HepG2 (cell line): ENCODE measurements around the gene PBX1. TPM values are rescaled to one million over a fixed set of nuclear protein-coding genes. Genes with fewer than 3 reads are reported as not detected.

Experiments used
- ATAC-seq: fragments of 200-7000 bp; cut with Tn5 transposase; 3 replicates; pipeline ENCODE4 v1.9.1; 2020; ENCODE audit warnings: mild to moderate bottlenecking, moderate library complexity
- BruUV-seq: library from RNA; stranded (reverse); fragments of 400-500 nt; replicated peaks from 2 replicates; lab custom pipeline; 2021; lab: Mats Ljungman, UMichigan
- CTCF ChIA-PET: fragments of 300-600 bp; formaldehyde crosslinking; extraction: SDS; loops from one replicate; lab custom pipeline; 2021; ENCODE audit warnings: low total read pairs, inconsistent platforms, low intra/inter-chr PET ratio; lab: Yijun Ruan, JAX
- POLR2A ChIA-PET: fragments of 350-600 bp; sonication (Branson Sonifier 250); formaldehyde crosslinking; loops from one replicate; lab custom pipeline; 2020; ENCODE audit warnings: antibody characterized with exemption, inconsistent platforms; lab: Yijun Ruan, JAX
- DNase-seq: peaks from one replicate; pipeline ENCODE4 v3.0.0-alpha.2; 2015; ENCODE audit warnings: low spot score
- FAIRE-seq: peaks from 3 replicates; lab custom pipeline; 2011; peaks lifted over from hg19 to GRCh38; lab: Jason Lieb, UNC
- H2AFZ ChIP-seq: one replicate; pipeline ENCODE4 v1.6.1; 2011; ENCODE audit warnings: low read length, inconsistent platforms
- H3K27ac ChIP-seq: fragments of 300-600 bp; 3 replicates; pipeline ENCODE4 v1.8.0; 2011; ENCODE audit warnings: mixed run types, mild to moderate bottlenecking, mixed read lengths, low read length, inconsistent platforms; ENCODE audit not compliant: insufficient read depth; ENCODE audit errors: extremely low read length
- H3K27me3 ChIP-seq, 2 experiments: fragments of 200-600 bp in 1 of 2; 2 replicates in 1 of 2; 3 replicates in 1 of 2; pipeline versions ENCODE4 v1.6.0 to v1.8.0; 2011; ENCODE audit warnings: low read length in 2 of 2, mild to moderate bottlenecking in 2 of 2, moderate library complexity in 2 of 2, inconsistent platforms in 1 of 2; ENCODE audit not compliant: insufficient read depth in 2 of 2, control insufficient read depth in 1 of 2
- H3K36me3 ChIP-seq, 2 experiments: fragments of 200-600 bp in 1 of 2; replicated peaks in 1 of 2; 2 replicates in 1 of 2; 3 replicates in 1 of 2; pipeline versions ENCODE4 v1.5.1 to v1.8.0; 2011; ENCODE audit warnings: low read length in 2 of 2, inconsistent platforms in 1 of 2; ENCODE audit not compliant: insufficient read depth in 2 of 2, control insufficient read depth in 1 of 2
- H3K4me1 ChIP-seq: 2 replicates; pipeline ENCODE4 v1.5.1; 2012; ENCODE audit warnings: low read length, inconsistent platforms; ENCODE audit not compliant: insufficient read depth
- H3K4me2 ChIP-seq: 2 replicates; pipeline ENCODE4 v1.6.0; 2011; ENCODE audit warnings: low read depth, low read length, inconsistent platforms
- H3K4me3 ChIP-seq, 3 experiments: fragments of 200-600 bp in 1 of 3; sonication (generic), shearing (Covaris generic) in 1 of 3; replicated peaks in 1 of 3; 2 replicates each; pipeline ENCODE4 v1.5.1; 2011 to 2016; ENCODE audit warnings: low read length in 3 of 3, inconsistent platforms in 2 of 3, low read depth in 2 of 3, mild to moderate bottlenecking in 2 of 3, control low read depth in 1 of 3, mixed read lengths in 1 of 3; ENCODE audit not compliant: insufficient read depth in 1 of 3
- H3K79me2 ChIP-seq: one replicate; pipeline ENCODE4 v1.6.1; 2011; ENCODE audit warnings: low read length, inconsistent platforms; ENCODE audit not compliant: insufficient read depth
- H3K9ac ChIP-seq: 2 replicates; pipeline ENCODE4 v1.6.0; 2011; ENCODE audit warnings: mild to moderate bottlenecking, low read depth, low read length, inconsistent platforms; ENCODE audit not compliant: insufficient read depth
- H3K9me3 ChIP-seq: 2 replicates; pipeline ENCODE4 v1.5.1; 2012; ENCODE audit warnings: mild to moderate bottlenecking, low read length
- H4K20me1 ChIP-seq: 2 replicates; pipeline ENCODE4 v1.6.0; 2011; ENCODE audit warnings: inconsistent platforms, mild to moderate bottlenecking, low read length, moderate library complexity; ENCODE audit not compliant: insufficient read depth
- AHR ChIP-seq: IDR thresholded peaks from 2 replicates; pipeline ENCODE4 v1.6.1; 2018; ENCODE audit warnings: missing genetic modification reagents, missing compliant biosample characterization
- BHLHE40 ChIP-seq: IDR thresholded peaks from 2 replicates; pipeline ENCODE4 v1.6.1; 2011; ENCODE audit warnings: low read length, improper control_type of control experiment
- WGBS: methylation state at CpG from one replicate; pipeline ENCODE4 v1.1.6; 2017; ENCODE audit warnings: low lambda C conversion rate; 5-methylcytosine and 5-hydroxymethylcytosine counted together
- in situ Hi-C: cut with HindIII; loops from 2 replicates; pipeline ENCODE4 v1.10.0; 2017; ENCODE audit warnings: low pct_unique_long_range_greater_than_20kb; ENCODE audit not compliant: extremely low pct_ligation_motif_present
- intact Hi-C: fragments of 100-400 bp; cut with micrococcal nuclease; formaldehyde crosslinking; loops from one replicate; pipeline ENCODE4 v1.10.0; 2022; ENCODE audit not compliant: unreplicated experiment
- polyA plus RNA-seq, 8 experiments: library from polyadenylated mRNA; depleted of rRNA in 3 of 8; stranded (reverse) in 7 of 8; unstranded in 1 of 8; fragments of >200 nt; fragmentation: Illumina TruSeq in 4 of 8; extraction: Trizol in 4 of 8; gene quantifications; 2 replicates each; pipeline versions ENCODE4 v1.2.1 to v1.2.3, GENCODE V29; 2011 to 2016; ENCODE audit warnings: low read depth in 4 of 8, missing spikeins in 1 of 8, mixed read lengths in 1 of 8; ENCODE audit not compliant: insufficient read depth in 1 of 8
- total RNA-seq, 5 experiments: library from RNA; depleted of rRNA; stranded (reverse); fragments of >200 nt; fragmentation: Illumina TruSeq; extraction: Trizol; gene quantifications; 2 replicates each; pipeline ENCODE4 v1.2.3, GENCODE V29; 2016; ENCODE audit warnings: low read depth in 1 of 5
- TF ChIP-seq, protein P1 (sequence below): conservative IDR thresholded peaks from 2 replicates; pipeline ENCODE4 v1.6.1; 2018; ENCODE audit warnings: missing genetic modification reagents
- TF ChIP-seq, protein P2 (sequence below): sonication (generic); formaldehyde crosslinking; IDR thresholded peaks from 2 replicates; pipeline ENCODE4 v1.5.0; 2020; ENCODE audit warnings: mild to moderate bottlenecking, missing genetic modification reagents, borderline replicate concordance
- TF ChIP-seq, protein P3 (sequence below): sonication (generic); formaldehyde crosslinking; IDR thresholded peaks from 2 replicates; pipeline ENCODE4 v1.5.1; 2020; ENCODE audit warnings: mild to moderate bottlenecking, missing genetic modification reagents, moderate library complexity

PBX1 gene
- total and polyA plus RNA-seq, 2 of the 13 experiments (the other 11 are each of a cell fraction or from before 2014, with no cell fraction given) = 0.24 TPM; not detected in 1

DNA sequence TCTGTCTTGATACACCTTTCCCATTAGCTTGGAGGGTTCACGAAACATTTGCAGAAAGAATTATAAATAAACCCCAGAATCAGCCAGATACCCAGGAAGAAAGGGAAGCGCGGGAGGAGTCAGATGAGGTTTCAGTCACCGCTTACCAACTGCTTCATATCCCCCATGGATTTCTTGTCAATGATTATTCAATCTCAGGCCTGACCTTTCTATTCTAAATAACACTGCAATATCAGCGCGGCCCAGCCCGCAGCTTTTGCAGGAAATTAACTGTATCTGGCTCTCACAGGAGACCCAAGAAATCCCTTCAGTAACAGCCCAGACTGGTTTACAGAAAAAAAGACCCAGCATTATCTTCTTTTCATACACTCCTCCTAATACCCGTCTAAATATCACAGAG, 308.6 kb downstream of the PBX1 start:
- Histone ChIP-seq H3K27ac (no peak overlapping the region), H4K20me1 (no peaks in the 10 kb centered on the region), H3K27me3 (no peaks in the 10 kb centered on the region; a peak in 1 of 5 replicates), H3K9me3 (no peaks in the 10 kb centered on the region), H3K36me3 (no peaks in the 10 kb centered on the region), H2AFZ (no peak overlapping the region), H3K4me2 (no peak overlapping the region), H3K4me1 (no peaks in the 10 kb centered on the region), H3K9ac (no peak overlapping the region), H3K79me2 (no peaks in the 10 kb centered on the region), H3K4me3 (no peak overlapping the region)
- no peak for FAIRE-seq
- TF ChIP-seq, protein P1, sequence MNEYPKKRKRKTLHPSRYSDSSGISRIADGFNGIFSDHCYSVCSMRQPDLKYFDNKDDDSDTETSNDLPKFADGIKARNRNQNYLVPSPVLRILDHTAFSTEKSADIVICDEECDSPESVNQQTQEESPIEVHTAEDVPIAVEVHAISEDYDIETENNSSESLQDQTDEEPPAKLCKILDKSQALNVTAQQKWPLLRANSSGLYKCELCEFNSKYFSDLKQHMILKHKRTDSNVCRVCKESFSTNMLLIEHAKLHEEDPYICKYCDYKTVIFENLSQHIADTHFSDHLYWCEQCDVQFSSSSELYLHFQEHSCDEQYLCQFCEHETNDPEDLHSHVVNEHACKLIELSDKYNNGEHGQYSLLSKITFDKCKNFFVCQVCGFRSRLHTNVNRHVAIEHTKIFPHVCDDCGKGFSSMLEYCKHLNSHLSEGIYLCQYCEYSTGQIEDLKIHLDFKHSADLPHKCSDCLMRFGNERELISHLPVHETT (CRISPR knock-in tag) = no peak
- TF ChIP-seq, protein P2, sequence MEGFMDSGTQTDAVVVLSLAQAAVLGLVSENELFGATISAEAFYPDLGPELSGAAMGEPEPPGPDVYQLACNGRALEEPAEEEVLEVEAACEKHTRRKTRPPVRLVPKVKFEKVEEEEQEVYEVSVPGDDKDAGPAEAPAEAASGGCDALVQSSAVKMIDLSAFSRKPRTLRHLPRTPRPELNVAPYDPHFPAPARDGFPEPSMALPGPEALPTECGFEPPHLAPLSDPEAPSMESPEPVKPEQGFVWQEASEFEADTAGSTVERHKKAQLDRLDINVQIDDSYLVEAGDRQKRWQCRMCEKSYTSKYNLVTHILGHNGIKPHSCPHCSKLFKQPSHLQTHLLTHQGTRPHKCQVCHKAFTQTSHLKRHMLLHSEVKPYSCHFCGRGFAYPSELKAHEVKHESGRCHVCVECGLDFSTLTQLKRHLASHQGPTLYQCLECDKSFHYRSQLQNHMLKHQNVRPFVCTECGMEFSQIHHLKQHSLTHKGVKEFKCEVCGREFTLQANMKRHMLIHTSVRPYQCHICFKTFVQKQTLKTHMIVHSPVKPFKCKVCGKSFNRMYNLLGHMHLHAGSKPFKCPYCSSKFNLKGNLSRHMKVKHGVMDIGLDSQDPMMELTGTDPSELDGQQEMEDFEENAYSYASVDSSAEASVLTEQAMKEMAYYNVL (CRISPR knock-in tag) = no peak
- ChIA-PET POLR2A (no interaction called here), CTCF (no interaction called here)
- BruUV-seq = no TSS peak
- WGBS = 37% methylated on average over 8 of the region's 8 CpGs
- in situ Hi-C loops = no loop called here
- DNase-seq = no peak
- intact Hi-C loops = no loop called here
- no peak for ATAC-seq

DNA sequence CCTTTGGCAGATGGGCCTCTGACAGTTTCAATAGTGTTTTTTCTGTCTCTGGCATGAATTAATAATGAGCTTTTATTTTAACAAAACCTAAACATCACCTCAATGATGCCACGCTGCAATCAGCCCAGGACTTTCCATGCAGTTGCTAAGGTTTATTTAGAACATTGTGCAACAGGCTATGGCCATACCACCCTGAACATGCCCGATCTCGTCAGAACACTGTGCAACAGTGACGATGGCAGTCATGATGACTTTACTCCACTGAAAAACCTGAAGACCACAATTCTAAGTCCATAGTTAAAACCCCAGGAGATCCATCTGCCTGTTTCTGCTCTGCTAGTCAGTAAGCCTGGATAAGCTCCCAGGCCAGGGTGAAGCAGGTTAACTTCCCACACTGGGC, 310.0 kb downstream of the PBX1 start:
- POLR2A ChIA-PET = no interaction called here
- Histone ChIP-seq H4K20me1 (no peaks in the 10 kb centered on the region), H3K36me3 (no peaks in the 10 kb centered on the region), H3K9me3 (no peaks in the 10 kb centered on the region), H3K79me2 (no peaks in the 10 kb centered on the region), H3K4me2 (no peak overlapping the region), H2AFZ (no peak overlapping the region), H3K27me3 (no peaks in the 10 kb centered on the region; a peak in 1 of 5 replicates), H3K27ac (no peak overlapping the region), H3K4me1 (no peaks in the 10 kb centered on the region), H3K4me3 (no peak overlapping the region), H3K9ac (no peak overlapping the region)
- TF ChIP-seq, protein P3, sequence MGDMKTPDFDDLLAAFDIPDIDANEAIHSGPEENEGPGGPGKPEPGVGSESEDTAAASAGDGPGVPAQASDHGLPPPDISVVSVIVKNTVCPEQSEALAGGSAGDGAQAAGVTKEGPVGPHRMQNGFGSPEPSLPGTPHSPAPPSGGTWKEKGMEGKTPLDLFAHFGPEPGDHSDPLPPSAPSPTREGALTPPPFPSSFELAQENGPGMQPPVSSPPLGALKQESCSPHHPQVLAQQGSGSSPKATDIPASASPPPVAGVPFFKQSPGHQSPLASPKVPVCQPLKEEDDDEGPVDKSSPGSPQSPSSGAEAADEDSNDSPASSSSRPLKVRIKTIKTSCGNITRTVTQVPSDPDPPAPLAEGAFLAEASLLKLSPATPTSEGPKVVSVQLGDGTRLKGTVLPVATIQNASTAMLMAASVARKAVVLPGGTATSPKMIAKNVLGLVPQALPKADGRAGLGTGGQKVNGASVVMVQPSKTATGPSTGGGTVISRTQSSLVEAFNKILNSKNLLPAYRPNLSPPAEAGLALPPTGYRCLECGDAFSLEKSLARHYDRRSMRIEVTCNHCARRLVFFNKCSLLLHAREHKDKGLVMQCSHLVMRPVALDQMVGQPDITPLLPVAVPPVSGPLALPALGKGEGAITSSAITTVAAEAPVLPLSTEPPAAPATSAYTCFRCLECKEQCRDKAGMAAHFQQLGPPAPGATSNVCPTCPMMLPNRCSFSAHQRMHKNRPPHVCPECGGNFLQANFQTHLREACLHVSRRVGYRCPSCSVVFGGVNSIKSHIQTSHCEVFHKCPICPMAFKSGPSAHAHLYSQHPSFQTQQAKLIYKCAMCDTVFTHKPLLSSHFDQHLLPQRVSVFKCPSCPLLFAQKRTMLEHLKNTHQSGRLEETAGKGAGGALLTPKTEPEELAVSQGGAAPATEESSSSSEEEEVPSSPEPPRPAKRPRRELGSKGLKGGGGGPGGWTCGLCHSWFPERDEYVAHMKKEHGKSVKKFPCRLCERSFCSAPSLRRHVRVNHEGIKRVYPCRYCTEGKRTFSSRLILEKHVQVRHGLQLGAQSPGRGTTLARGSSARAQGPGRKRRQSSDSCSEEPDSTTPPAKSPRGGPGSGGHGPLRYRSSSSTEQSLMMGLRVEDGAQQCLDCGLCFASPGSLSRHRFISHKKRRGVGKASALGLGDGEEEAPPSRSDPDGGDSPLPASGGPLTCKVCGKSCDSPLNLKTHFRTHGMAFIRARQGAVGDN = no peak
- no peak for TF ChIP-seq AHR
- TF ChIP-seq BHLHE40 = no peak
- ATAC-seq (no peak), FAIRE-seq (no peak), DNase-seq (no peak)
- no TSS peak for BruUV-seq
- CTCF ChIA-PET = no interaction called here
- 55% methylated on average over 4 of the region's 4 CpGs for WGBS
- in situ Hi-C loops = no loop called here
- intact Hi-C loops = no loop called here
